GM12865 (cell line): ENCODE data around the gene LILRB3.

Experiments
- DNase-seq: peaks from one replicate; pipeline ENCODE4 v3.0.0; 2010; ENCODE audit warnings: low read depth
- H3K4me3 ChIP-seq: 2 replicates; pipeline ENCODE4 v1.5.1; 2011; ENCODE audit warnings: mild to moderate bottlenecking, low read depth, low read length, control low read depth
- TF ChIP-seq, protein P1 (sequence below): IDR thresholded peaks from 2 replicates; pipeline ENCODE4 v1.5.1; 2011; ENCODE audit warnings: low read length, control low read depth, low read depth, inconsistent platforms; ENCODE audit not compliant: insufficient read depth; ENCODE audit errors: missing control alignments

The LILRB3 gene

DNA sequence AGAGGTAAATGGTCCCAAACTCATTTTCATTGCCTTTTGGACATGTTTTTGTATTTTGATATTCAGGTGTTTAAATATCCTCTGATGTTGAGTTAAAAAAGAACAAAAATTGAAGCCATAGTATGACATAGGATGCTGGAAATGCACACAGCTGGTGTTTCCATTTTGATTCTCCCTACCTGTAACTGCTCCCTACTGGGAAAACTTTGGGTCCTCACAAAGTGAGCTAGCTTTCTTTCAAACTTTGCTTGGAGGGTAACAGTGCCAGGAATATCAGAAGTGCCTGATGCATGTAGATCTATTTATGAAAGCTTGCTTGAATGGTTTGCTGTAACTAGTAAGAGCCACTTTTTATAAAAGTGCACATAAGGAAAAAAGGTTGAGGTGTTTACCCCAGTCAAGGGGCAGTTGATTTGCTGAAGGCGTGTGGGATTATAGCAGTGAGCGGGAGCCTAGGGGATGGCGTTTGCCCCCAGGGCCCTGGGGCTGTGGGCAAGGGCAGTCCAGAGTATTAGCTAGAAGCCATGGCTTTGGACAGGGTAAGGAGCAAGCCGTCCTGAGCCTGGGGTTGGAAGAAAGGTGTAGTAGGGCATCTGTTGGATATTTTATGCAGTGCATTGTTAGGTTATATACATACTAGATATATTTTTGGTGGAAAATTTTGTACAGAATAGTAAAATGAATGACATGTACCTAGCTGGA lies 17.9 kb downstream of the LILRB3 start:
- TF ChIP-seq, protein P1, sequence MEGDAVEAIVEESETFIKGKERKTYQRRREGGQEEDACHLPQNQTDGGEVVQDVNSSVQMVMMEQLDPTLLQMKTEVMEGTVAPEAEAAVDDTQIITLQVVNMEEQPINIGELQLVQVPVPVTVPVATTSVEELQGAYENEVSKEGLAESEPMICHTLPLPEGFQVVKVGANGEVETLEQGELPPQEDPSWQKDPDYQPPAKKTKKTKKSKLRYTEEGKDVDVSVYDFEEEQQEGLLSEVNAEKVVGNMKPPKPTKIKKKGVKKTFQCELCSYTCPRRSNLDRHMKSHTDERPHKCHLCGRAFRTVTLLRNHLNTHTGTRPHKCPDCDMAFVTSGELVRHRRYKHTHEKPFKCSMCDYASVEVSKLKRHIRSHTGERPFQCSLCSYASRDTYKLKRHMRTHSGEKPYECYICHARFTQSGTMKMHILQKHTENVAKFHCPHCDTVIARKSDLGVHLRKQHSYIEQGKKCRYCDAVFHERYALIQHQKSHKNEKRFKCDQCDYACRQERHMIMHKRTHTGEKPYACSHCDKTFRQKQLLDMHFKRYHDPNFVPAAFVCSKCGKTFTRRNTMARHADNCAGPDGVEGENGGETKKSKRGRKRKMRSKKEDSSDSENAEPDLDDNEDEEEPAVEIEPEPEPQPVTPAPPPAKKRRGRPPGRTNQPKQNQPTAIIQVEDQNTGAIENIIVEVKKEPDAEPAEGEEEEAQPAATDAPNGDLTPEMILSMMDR: no peak
- H3K4me3 ChIP-seq: peak overlapping the region; percentile 80
- peak; percentile 17 for DNase-seq

DNA sequence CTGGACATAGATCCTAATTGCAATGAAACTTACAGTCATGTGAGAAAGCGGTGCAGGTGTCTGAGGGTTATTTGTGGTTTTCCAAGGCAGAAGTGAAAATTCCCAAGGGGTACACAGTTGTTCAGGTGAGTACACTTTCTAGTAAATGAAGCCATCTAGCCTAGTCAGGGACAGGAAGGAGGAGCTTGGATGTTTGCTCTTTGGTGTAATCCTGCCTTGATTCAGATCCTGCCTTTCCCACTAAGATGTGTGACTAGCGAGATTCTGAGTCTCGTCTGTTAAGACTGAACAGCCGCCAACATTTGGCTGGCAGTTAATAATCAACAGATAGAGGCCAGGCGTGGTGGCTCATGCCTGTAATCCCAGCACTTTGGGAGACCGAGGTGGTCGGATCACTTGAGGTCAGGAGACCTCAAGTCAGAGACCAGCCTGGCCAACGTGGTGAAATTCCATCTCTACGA lies 19.6 kb downstream of the LILRB3 start:
- H3K4me3 ChIP-seq: peak overlapping the region; percentile 80

DNA sequence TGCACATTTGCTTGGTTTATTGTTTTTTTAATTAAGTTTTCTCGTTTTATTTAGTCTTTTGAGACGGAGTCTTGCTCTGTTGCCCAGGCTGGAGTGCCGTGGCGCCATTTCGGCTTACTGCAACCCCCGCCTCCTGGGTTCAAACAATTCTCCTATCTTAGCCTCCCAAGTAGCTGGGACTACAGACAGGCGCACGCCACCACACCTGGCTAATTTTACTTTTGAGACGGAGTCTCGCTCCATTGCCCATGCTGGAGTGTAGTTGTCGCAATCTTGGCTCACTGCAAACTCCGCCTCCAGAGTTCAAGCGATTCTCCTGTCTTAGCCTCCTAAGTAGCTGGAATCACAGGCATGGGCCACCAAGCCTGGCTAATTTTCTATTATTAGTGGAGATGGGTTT lies 20.8 kb downstream of the LILRB3 start:
- peak overlapping the region; percentile 80 for H3K4me3 ChIP-seq
- TF ChIP-seq, protein P1: no peak
- peak; percentile 61 for DNase-seq

More for the DNA sequence above, 19.6 kb downstream of the LILRB3 start:
- TF ChIP-seq, protein P1: no peak
- no peak for DNase-seq

DNA sequence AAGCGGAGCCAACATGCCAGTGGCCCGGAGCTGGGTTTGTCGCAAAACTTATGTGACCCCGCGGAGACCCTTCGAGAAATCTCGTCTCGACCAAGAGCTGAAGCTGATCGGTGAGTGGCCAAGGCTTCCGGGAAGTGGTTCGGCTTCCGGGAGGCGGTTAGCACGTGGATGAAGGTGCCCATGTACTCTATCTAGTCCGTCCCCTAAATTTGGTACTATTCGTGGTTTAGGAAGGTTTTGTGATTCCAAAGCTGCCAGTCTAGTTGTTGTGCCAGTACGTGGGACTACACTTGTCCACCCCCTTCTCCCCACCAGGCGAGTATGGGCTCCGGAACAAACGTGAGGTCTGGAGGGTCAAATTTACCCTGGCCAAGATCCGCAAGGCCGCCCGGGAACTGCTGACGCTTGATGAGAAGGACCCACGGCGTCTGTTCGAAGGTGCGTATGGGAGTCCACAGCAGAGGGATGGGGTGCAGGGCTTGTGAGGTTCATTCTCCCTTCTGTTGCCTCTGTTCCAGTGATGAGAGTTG lies 21.6 kb downstream of the LILRB3 start:
- TF ChIP-seq, protein P1: no peak
- DNase-seq: no peak
- peak overlapping the region; percentile 80 for H3K4me3 ChIP-seq

DNA sequence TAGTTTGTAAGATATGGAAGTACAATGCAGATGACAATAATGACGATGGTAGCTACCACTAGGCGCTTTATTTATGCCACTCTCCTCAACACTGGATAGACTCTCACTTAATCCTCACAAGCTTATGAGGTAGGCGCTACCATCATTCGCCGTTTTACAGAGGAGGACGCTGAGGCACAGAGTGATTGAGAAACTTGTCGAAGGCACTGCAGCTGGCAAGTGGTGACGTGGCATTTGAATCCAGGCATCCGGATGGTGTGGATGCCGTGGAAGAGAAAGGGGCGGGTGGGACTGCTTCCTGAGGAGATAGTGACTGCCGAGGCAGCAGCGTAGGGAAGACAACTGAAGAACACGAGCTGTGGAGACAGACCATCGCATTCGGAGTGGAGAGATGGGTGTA lies 23.4 kb downstream of the LILRB3 start:
- H3K4me3 ChIP-seq: no peak overlapping the region
- TF ChIP-seq, protein P1: no peak

DNA sequence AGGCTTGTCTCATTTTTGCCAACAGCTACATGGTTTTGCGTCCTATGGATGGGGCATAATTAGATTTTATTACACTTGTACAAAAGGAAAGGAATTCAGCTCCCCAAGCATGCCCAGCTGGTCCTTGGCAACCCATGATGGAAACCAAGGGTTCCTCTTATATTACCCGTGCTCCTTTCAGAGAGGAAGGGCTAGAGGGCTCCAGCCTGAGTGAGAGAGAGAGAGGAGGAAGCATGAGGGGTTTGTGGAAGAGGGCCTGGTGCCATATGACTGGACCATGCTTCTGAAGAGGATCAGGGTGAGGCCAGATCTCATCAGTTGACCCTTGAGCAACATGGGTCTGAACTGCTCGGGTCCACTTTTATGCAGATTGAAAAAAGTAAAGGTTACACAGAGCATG lies 25.7 kb downstream of the LILRB3 start:
- TF ChIP-seq, protein P1: no peak
- H3K4me3 ChIP-seq: no peak overlapping the region
- no peak for DNase-seq

More for the DNA sequence above, 23.4 kb downstream of the LILRB3 start:
- no peak for DNase-seq
